GM18861 (cell line): Measurements from ENCODE around the gene TMEM132D.
"Not testable (repeated sequence)": the region's sequence is repeated elsewhere in the genome, so short reads cannot be mapped to it uniquely, and the experiment has no call there.

ENCODE experiments used
- ATAC-seq: cut with Tn5 transposase; IDR thresholded peaks from one replicate; pipeline ENCODE4 v1.9.1; 2021; ENCODE audit not compliant: unreplicated experiment

Gene TMEM132D

GRCh38 chr12:129903956-129904829, at the start of gene TMEM132D:
TSS of gene TMEM132D (minus strand) at chr12:129904025.
- no peak for ATAC-seq

GRCh38 chr12:129949651-129950050, 45.8 kb upstream of the TMEM132D start:
- no peak for ATAC-seq

GRCh38 chr12:129941618-129942017, 37.8 kb upstream of the TMEM132D start:
- ATAC-seq: no peak

GRCh38 chr12:129938089-129938488, 34.3 kb upstream of the TMEM132D start:
- no peak for ATAC-seq

- no peak for ATAC-seq
Measured at GRCh38 chr12:129937426-129937825, 33.6 kb upstream of the TMEM132D start.

GRCh38 chr12:129928643-129929042, 24.8 kb upstream of the TMEM132D start:
- no peak for ATAC-seq

GRCh38 chr12:129927316-129927900, 23.6 kb upstream of the TMEM132D start:
- no peak for ATAC-seq

- ATAC-seq: peak; percentile 70
Measured at GRCh38 chr12:129911428-129912049, 7.7 kb upstream of the TMEM132D start.

- ATAC-seq: no peak
Measured at GRCh38 chr12:129909051-129910020, 5.5 kb upstream of the TMEM132D start.

GRCh38 chr12:129903092-129903945, 506 bp downstream of the TMEM132D start:
- no peak for ATAC-seq

GRCh38 chr12:129902371-129903091, 1.3 kb downstream of the TMEM132D start:
- no peak for ATAC-seq

- no peak for ATAC-seq
Measured at GRCh38 chr12:129901254-129901653, 2.6 kb downstream of the TMEM132D start.

GRCh38 chr12:129900306-129900705, 3.5 kb downstream of the TMEM132D start:
- no peak for ATAC-seq

- not testable (repeated sequence) for ATAC-seq
Measured at GRCh38 chr12:129899045-129899444, 4.8 kb downstream of the TMEM132D start.

- no peak for ATAC-seq
Measured at GRCh38 chr12:129893691-129894090, 10.1 kb downstream of the TMEM132D start.

GRCh38 chr12:129887101-129887500, 16.7 kb downstream of the TMEM132D start:
- ATAC-seq: no peak

GRCh38 chr12:129886541-129886940, 17.3 kb downstream of the TMEM132D start:
- no peak for ATAC-seq

GRCh38 chr12:129885287-129885686, 18.5 kb downstream of the TMEM132D start:
- ATAC-seq: no peak

- no peak for ATAC-seq
Measured at GRCh38 chr12:129877411-129877810, 26.4 kb downstream of the TMEM132D start.
